Spleen (tissue), 7 donors: ENCODE measurements around the gene ARL13B.

Experiments
- POLR2A ChIP-seq, 3 donors: fragments of 450-650 bp; IDR thresholded peaks; one replicate each; pipeline ENCODE4 v1.5.1; 2017; ENCODE audit warnings: antibody characterized with exemption in 3 of 3, mild to moderate bottlenecking in 1 of 3
- TF ChIP-seq, protein P1 (sequence below), 11 experiments: fragments of 200-600 bp in 7 of 11; fragments of 450-650 bp in 4 of 11; sonication (generic) in 4 of 11; IDR thresholded peaks in 8 of 11; conservative IDR thresholded peaks in 3 of 11; 1 replicate in 7 of 11; 2 replicates in 4 of 11; pipeline versions ENCODE4 v1.4.0 to v1.8.0; 2016 to 2021; ENCODE audit warnings: antibody characterized with exemption in 11 of 11, inconsistent platforms in 4 of 11, mild to moderate bottlenecking in 1 of 11
- donor health status: DM: no; HTN: no; CAD: no; lungs with moderate emphysema.
- donor health status: DM: no; HTN: no; CAD: no.
- donor health status: DM: no; HTN: no; CAD: no.

GRCh38 chr3:94062513-94063404 is 82.8 kb downstream of the ARL13B start, which contains the start of the genes DHFR2 and NSUN3:
- peak in 1 of 3 donors; percentile 47 for TF ChIP-seq POLR2A (IDR thresholded peaks at IDR 0.05)
- TF ChIP-seq, protein P1, sequence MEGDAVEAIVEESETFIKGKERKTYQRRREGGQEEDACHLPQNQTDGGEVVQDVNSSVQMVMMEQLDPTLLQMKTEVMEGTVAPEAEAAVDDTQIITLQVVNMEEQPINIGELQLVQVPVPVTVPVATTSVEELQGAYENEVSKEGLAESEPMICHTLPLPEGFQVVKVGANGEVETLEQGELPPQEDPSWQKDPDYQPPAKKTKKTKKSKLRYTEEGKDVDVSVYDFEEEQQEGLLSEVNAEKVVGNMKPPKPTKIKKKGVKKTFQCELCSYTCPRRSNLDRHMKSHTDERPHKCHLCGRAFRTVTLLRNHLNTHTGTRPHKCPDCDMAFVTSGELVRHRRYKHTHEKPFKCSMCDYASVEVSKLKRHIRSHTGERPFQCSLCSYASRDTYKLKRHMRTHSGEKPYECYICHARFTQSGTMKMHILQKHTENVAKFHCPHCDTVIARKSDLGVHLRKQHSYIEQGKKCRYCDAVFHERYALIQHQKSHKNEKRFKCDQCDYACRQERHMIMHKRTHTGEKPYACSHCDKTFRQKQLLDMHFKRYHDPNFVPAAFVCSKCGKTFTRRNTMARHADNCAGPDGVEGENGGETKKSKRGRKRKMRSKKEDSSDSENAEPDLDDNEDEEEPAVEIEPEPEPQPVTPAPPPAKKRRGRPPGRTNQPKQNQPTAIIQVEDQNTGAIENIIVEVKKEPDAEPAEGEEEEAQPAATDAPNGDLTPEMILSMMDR (IDR thresholded peaks at IDR 0.05 in 8 of 11, conservative IDR thresholded peaks at IDR 0.05 in 3 of 11), result peak in 4 of 11 experiments; percentile 37 to 50 (median 44)
